Islet of Langerhans (tissue), 1 donor: ENCODE data around the gene RUNX1.

Experiments used
- FAIRE-seq: peaks from one replicate; lab custom pipeline; 2011; peaks lifted over from hg19 to GRCh38; lab: Jason Lieb, UNC

Gene RUNX1

DNA sequence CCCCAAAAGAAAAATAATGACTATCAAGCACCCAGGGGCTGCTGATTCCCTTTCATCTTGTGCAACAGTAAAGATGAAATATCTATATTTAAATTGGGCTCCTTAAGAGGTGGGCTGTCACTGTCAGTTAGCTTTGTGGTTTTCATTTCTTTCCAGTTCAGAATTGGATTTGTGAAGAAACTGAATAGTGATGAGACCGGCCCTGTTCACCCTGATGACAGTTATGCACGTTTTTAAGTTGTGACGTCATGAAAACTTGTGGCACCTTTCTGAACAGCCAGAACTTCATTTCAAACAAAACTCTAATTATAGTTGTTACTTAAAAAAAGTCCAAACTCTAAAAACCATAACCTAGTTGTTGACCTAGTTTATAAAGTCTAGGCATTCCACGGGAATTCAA is 125.9 kb downstream of the RUNX1 start:
- no peak for FAIRE-seq

GRCh38 chr21:34922479-34922878 is 126.6 kb downstream of the RUNX1 start:
- no peak for FAIRE-seq

GRCh38 chr21:34921151-34921550 is 128.0 kb downstream of the RUNX1 start:
- no peak for FAIRE-seq

DNA sequence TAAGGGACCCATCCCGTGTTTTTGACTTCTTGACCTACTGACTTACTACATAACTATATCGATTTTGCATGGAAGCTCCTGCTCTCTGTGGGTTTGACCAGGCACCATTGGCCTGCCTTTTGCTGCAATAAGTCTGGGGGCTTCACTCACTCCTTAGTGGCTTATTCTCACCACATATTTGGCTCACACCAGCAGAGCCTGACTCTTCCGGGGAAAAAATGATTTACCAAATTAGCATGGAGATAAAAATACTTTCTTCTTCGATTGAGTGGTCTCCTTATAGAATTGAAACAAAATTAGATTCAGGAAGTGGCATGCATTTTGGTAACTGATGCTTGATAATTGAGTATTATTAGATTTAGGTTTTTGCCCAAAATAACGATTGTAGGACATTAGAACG is 129.7 kb downstream of the RUNX1 start:
- FAIRE-seq = no peak

DNA sequence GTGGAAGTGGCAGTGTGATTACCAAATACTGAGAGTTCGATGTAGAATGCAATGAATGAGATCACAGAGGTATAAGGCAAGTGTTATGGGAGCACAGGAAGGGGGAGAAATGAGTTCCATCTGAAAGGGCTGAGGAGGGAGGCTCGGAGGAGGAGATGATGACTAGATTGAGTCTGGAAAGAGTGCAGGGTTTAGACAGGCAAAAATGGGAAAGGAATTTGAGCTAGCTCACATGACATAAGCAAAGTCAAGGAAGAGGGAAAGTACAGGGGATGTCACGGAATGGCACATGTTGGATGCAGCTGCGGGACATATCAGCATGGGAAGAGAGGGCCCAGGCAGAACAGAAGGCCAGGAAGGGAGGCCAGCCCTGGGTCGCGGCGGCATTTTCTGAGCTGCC is 132.7 kb downstream of the RUNX1 start:
- FAIRE-seq = no peak

GRCh38 chr21:34915364-34915841 is 133.7 kb downstream of the RUNX1 start:
- FAIRE-seq = no peak

- no peak for FAIRE-seq
Observed at GRCh38 chr21:34914239-34914638, 134.9 kb downstream of the RUNX1 start.

DNA sequence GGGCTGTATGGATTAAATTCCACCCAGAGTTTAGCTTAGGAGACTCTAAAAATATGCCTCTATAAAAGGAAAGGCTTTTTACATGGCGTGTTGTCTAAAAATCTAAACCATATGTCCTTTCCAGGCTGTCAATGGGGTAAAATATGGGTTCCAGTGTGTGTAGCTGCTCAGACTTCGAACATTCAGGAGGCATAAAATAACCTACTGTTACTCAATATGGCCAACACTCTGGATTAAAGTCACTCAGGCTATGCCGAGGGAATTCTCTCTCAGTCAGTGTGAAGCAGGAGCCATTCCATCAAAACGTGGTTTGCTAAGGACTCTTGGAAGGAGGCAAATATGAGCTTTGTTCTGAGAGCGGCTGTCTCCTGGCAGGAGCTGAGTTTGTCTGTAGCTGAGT is 135.3 kb downstream of the RUNX1 start:
- no peak for FAIRE-seq

- no peak for FAIRE-seq
Observed at GRCh38 chr21:34912022-34912945, 136.8 kb downstream of the RUNX1 start.

DNA sequence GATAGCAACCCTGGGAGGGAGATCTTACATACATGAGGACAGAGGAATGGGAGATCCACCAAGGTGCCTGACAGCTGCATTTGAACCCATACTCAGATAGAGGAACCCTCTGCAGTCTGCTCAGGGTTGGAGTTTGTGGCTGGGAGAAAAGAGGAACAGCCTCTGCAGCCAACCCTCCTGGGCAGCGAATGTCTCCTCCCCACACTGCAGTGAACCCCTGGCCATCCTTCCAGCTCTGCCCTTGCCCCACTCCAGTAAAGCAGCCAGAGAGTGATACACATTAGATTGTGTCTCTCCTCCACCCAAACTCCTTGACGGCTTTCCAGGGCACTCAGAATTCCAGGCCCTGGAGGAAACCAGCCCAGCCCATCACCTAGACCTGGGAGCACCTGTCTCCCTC is 137.7 kb downstream of the RUNX1 start:
- FAIRE-seq = no peak

GRCh38 chr21:34910396-34910795 is 138.7 kb downstream of the RUNX1 start:
- FAIRE-seq = no peak

GRCh38 chr21:34909492-34910292 is 139.4 kb downstream of the RUNX1 start:
- no peak for FAIRE-seq

DNA sequence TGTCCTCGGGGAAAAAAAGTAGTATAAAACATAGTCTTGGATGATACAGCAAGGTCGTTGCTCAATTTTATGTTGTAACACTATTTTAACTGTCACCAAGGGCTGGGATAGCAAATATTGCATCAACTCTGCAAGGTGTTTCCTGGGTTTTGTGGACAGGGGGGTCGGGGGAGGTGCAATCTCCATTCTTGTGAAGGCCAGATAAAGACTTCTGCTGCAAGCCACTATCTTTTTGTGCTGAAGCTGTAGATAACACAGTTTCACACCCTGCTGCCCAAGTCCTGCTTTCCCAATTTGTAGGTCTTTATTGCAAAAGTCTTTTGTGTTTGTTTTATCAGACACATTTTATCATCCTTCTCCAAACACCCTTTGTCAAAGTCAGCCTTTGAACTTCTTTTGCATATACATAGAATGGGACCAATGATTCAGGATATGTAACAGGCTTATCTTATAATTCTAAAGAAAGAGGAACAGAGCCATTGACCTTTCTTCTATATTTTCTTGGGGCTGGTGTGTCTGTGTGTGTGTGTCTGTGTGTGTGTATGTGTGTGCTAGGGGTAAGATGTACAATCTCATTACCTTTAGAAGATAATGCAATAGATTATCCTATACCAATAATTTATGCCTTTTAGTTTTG is 140.6 kb downstream of the RUNX1 start:
- FAIRE-seq = no peak

DNA sequence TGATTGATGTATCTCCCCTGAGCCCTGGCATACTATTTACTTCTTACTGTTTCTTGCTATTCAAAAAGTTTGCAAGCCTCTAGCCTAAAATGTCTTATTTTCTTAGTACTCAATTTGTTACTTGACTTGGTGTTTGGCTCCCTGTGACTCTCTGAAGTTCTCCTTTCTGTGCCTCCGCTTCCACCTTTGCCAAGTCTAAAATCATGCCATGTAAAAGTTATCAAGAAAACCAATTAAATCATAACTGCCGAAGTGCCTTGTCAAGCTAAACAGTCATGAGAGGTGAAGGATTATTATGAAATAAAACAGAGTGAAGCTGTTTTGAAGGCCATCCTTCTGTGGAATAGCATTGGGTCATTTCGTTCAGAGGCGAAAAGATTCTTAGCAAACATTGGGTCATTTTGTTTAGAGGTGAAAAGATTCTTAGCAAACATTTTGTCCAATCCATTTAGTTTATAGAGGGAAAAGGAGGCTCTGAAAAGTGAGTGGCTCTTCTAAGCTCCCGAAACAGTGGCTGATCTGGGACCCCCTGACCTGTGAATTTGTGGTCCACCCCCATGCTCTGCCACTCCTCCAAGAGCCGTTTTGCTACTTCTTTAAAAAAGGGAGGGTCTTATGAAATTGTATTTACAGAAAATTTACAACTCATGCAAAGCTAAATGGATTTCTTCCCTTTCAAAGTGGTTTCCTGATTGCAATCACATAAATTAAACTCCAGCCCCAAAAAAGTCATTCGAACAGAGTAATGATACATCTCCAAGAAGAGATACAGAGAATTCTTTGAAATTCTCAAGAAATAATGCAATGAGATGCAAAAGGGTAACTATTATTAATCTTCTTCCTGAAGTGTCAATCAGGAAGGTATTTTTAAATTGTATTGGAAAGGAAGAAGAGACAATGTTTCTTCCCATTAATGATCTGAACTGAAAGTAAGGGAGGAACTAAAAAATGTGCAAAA is 141.4 kb downstream of the RUNX1 start:
- no peak for FAIRE-seq

GRCh38 chr21:34906401-34906800 is 142.7 kb downstream of the RUNX1 start:
- no peak for FAIRE-seq

DNA sequence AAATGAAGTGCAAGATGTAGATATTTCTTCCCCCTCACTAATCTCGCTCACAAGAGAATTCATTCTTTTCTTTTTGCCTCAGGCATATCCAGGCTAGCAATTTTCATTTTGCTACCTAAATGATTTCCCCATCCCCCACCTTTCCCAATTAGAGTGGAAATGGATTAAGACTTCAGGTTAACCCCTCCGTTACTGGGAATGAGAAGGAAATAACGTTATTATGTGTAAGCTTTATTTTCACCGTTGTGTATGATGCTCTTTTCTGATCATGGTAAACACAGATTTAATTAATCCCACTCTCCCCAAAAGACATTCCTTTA is 143.9 kb downstream of the RUNX1 start:
- FAIRE-seq = no peak

- FAIRE-seq = no peak
Observed at GRCh38 chr21:34904526-34905217, 144.4 kb downstream of the RUNX1 start.

GRCh38 chr21:34900376-34900775 is 148.7 kb downstream of the RUNX1 start:
- no peak for FAIRE-seq

DNA sequence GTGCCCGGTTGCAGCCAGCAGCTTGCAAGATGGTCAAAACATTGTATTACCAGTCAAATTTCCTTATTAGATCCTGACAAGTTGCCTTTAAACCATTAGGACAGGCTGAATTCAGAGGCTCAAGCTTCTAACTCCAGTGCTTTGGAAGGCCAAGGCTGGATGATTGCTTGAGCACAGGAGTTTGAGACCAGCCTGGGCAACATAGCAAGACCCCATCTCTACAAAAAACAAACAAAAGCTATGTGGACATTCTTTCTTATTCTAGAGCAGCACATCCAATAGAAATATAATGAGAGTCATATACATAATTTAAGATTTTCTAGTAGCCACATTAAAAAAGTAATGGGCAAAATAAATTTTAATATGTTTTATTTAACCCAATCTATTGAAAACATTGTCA is 149.3 kb downstream of the RUNX1 start:
- FAIRE-seq = no peak

- FAIRE-seq = no peak
Observed at GRCh38 chr21:34899302-34899701, 149.8 kb downstream of the RUNX1 start.

- FAIRE-seq = no peak
Observed at GRCh38 chr21:34897828-34898227, 151.3 kb downstream of the RUNX1 start.
